Astrocyte (in vitro differentiated cells and primary cell): ENCODE measurements around the gene ZDHHC8. TPM values are rescaled to one million over a fixed set of nuclear protein-coding genes. Genes with fewer than 3 reads are reported as not detected.

Experiments
- DNase-seq: peaks from one replicate; pipeline ENCODE4 v3.0.0-alpha.2; 2010; ENCODE audit warnings: low read depth
- FAIRE-seq: peaks from 2 replicates; lab custom pipeline; 2011; peaks lifted over from hg19 to GRCh38; lab: Jason Lieb, UNC
- H2AFZ ChIP-seq: 2 replicates; pipeline ENCODE4 v1.6.0; 2012; ENCODE audit warnings: low read depth, low read length, inconsistent platforms
- H3K27ac ChIP-seq: 2 replicates; pipeline ENCODE4 v1.5.1; 2011; ENCODE audit warnings: low read depth, low read length, inconsistent platforms
- H3K27me3 ChIP-seq: 2 replicates; pipeline ENCODE4 v1.6.0; 2011; ENCODE audit warnings: low read length, inconsistent platforms; ENCODE audit not compliant: insufficient read depth
- H3K36me3 ChIP-seq: 2 replicates; pipeline ENCODE4 v1.5.1; 2011; ENCODE audit warnings: low read length, inconsistent platforms; ENCODE audit not compliant: insufficient read depth
- H3K4me1 ChIP-seq: 2 replicates; pipeline ENCODE4 v1.5.1; 2011; ENCODE audit warnings: low read length, inconsistent platforms; ENCODE audit not compliant: insufficient read depth
- H3K4me2 ChIP-seq: 2 replicates; pipeline ENCODE4 v1.6.0; 2012; ENCODE audit warnings: low read length, inconsistent platforms
- H3K4me3 ChIP-seq: 2 replicates; pipeline ENCODE4 v1.5.1; 2011; ENCODE audit warnings: low read depth, mild to moderate bottlenecking, low read length, inconsistent platforms; ENCODE audit not compliant: insufficient read depth
- H3K79me2 ChIP-seq: 2 replicates; pipeline ENCODE4 v1.6.0; 2012; ENCODE audit warnings: mild to moderate bottlenecking, low read length, inconsistent platforms; ENCODE audit not compliant: insufficient read depth
- H3K9ac ChIP-seq: 2 replicates; pipeline ENCODE4 v1.6.0; 2012; ENCODE audit warnings: mild to moderate bottlenecking, low read length, inconsistent platforms
- H3K9me3 ChIP-seq: 2 replicates; pipeline ENCODE4 v1.5.1; 2012; ENCODE audit warnings: low read depth, mild to moderate bottlenecking, low read length, inconsistent platforms; ENCODE audit not compliant: insufficient read depth
- H4K20me1 ChIP-seq: 2 replicates; pipeline ENCODE4 v1.6.0; 2012; ENCODE audit warnings: low read length, inconsistent platforms; ENCODE audit not compliant: insufficient read depth
- H3K27ac Mint-ChIP-seq: one replicate; pipeline ENCODE4 v1.8.0; 2021; ENCODE audit warnings: mild to moderate bottlenecking, mixed read lengths; ENCODE audit not compliant: unreplicated experiment
- H3K27me3 Mint-ChIP-seq: one replicate; pipeline ENCODE4 v1.8.0; 2021; ENCODE audit warnings: low read depth, mixed read lengths; ENCODE audit not compliant: unreplicated experiment
- H3K36me3 Mint-ChIP-seq: one replicate; pipeline ENCODE4 v1.8.0; 2021; ENCODE audit warnings: low read depth, mixed read lengths; ENCODE audit not compliant: unreplicated experiment
- H3K4me1 Mint-ChIP-seq: one replicate; pipeline ENCODE4 v1.8.0; 2021; ENCODE audit warnings: low read depth, mixed read lengths; ENCODE audit not compliant: unreplicated experiment
- H3K4me3 Mint-ChIP-seq: one replicate; pipeline ENCODE4 v1.8.0; 2021; ENCODE audit warnings: mild to moderate bottlenecking, moderate library complexity, mixed read lengths; ENCODE audit not compliant: unreplicated experiment
- H3K9me3 Mint-ChIP-seq: one replicate; pipeline ENCODE4 v1.8.0; 2021; ENCODE audit warnings: mild to moderate bottlenecking, mixed read lengths; ENCODE audit not compliant: unreplicated experiment
- CTCF ChIP-seq: IDR thresholded peaks from 2 replicates; pipeline ENCODE4 v1.5.1; 2011; ENCODE audit warnings: low read depth, mild to moderate bottlenecking, inconsistent platforms, low read length, moderate library complexity; ENCODE audit not compliant: insufficient read depth
- EZH2 ChIP-seq: IDR thresholded peaks from 2 replicates; pipeline ENCODE4 v1.6.1; 2012; ENCODE audit warnings: mild to moderate bottlenecking, low read length, inconsistent platforms; ENCODE audit not compliant: insufficient read depth
- total RNA-seq: library from RNA; stranded (reverse); gene quantifications from 2 replicates; pipeline ENCODE4 v1.2.1, GENCODE V29; 2021

Gene ZDHHC8
- total RNA-seq, 1 donor from 2014 or later: 88.3 TPM

- H2AFZ ChIP-seq: no peak overlapping the region
- no peak overlapping the region for H3K4me3 Mint-ChIP-seq
- no peak overlapping the region for H3K4me3 ChIP-seq
- H3K4me1 Mint-ChIP-seq: no peaks in the 10 kb centered on the region
- H3K9me3 ChIP-seq: no peaks in the 10 kb centered on the region
- H3K27me3 ChIP-seq: no peaks in the 10 kb centered on the region
- peaks cover 25% of the 10 kb centered on the region for H3K27me3 Mint-ChIP-seq
- no peak overlapping the region for H3K4me2 ChIP-seq
- H3K79me2 ChIP-seq: no peaks in the 10 kb centered on the region
- H4K20me1 ChIP-seq: no peaks in the 10 kb centered on the region
- H3K9ac ChIP-seq: no peak overlapping the region
- H3K27ac Mint-ChIP-seq: no peak overlapping the region
- no peak for DNase-seq
- no peaks in the 10 kb centered on the region for H3K36me3 ChIP-seq
- H3K4me1 ChIP-seq: no peaks in the 10 kb centered on the region
- H3K36me3 Mint-ChIP-seq: no peaks in the 10 kb centered on the region
- H3K27ac ChIP-seq: no peak overlapping the region
- no peaks in the 10 kb centered on the region for H3K9me3 Mint-ChIP-seq
- FAIRE-seq: no peak
- TF ChIP-seq EZH2 (no peak), CTCF (no peak)
These were observed 49.0 kb downstream of the ZDHHC8 start for GRCh38 chr22:20180640-20181039.

- no peaks in the 10 kb centered on the region for H4K20me1 ChIP-seq
- Mint-ChIP-seq H3K4me3 (no peak overlapping the region), H3K27me3 (peaks cover 32% of the 10 kb centered on the region), H3K4me1 (no peaks in the 10 kb centered on the region), H3K27ac (no peak overlapping the region), H3K9me3 (no peaks in the 10 kb centered on the region), H3K36me3 (no peaks in the 10 kb centered on the region)
- no peak overlapping the region for H3K9ac ChIP-seq
- DNase-seq (no peak), FAIRE-seq (no peak)
- H3K9me3 ChIP-seq: no peaks in the 10 kb centered on the region
- no peak overlapping the region for H3K4me3 ChIP-seq
- no peak for TF ChIP-seq CTCF
- TF ChIP-seq EZH2: no peak
- H3K27me3 ChIP-seq: no peaks in the 10 kb centered on the region
- no peaks in the 10 kb centered on the region for H3K79me2 ChIP-seq
- no peak overlapping the region for H3K27ac ChIP-seq
- no peak overlapping the region for H3K4me2 ChIP-seq
- H2AFZ ChIP-seq: no peak overlapping the region
- no peaks in the 10 kb centered on the region for H3K36me3 ChIP-seq
- no peaks in the 10 kb centered on the region for H3K4me1 ChIP-seq
These were observed 49.7 kb downstream of the ZDHHC8 start for GRCh38 chr22:20181194-20181883.

- H3K36me3 ChIP-seq: no peaks in the 10 kb centered on the region
- Mint-ChIP-seq H3K9me3 (no peaks in the 10 kb centered on the region), H3K27ac (no peak overlapping the region), H3K4me1 (no peaks in the 10 kb centered on the region), H3K4me3 (no peak overlapping the region), H3K27me3 (peaks cover 35% of the 10 kb centered on the region), H3K36me3 (no peaks in the 10 kb centered on the region)
- no peaks in the 10 kb centered on the region for H3K9me3 ChIP-seq
- TF ChIP-seq CTCF: no peak
- no peak for TF ChIP-seq EZH2
- no peaks in the 10 kb centered on the region for H4K20me1 ChIP-seq
- no peak overlapping the region for H3K9ac ChIP-seq
- no peak overlapping the region for H2AFZ ChIP-seq
- H3K4me2 ChIP-seq: no peak overlapping the region
- DNase-seq: no peak
- H3K27ac ChIP-seq: no peak overlapping the region
- H3K4me3 ChIP-seq: no peak overlapping the region
- H3K27me3 ChIP-seq: no peaks in the 10 kb centered on the region
- no peaks in the 10 kb centered on the region for H3K79me2 ChIP-seq
- FAIRE-seq: no peak
- no peaks in the 10 kb centered on the region for H3K4me1 ChIP-seq
These were observed 50.3 kb downstream of the ZDHHC8 start for GRCh38 chr22:20181884-20182236.
